Kidney (tissue), 14 donors: Measurements from ENCODE around the gene PHYKPL. TPM values are rescaled to one million over a fixed set of nuclear protein-coding genes. Genes with fewer than 3 reads are reported as not detected.
"Not testable (repeated sequence)": the region's sequence is repeated elsewhere in the genome, so short reads cannot be mapped to it uniquely, and the experiment has no call there.

Experiments
- DNase-seq, 5 donors: peaks; one replicate each; pipeline ENCODE4 v3.0.0-alpha.2; 2013 to 2020
- FAIRE-seq: peaks from 2 replicates; lab custom pipeline; 2012; peaks lifted over from hg19 to GRCh38; lab: Jason Lieb, UNC
- H3K27ac ChIP-seq, 2 donors: one replicate each; pipeline ENCODE4 v1.7.0; 2013; ENCODE audit warnings: low read depth in 2 of 2, low read length in 2 of 2, inconsistent platforms in 1 of 2
- H3K27me3 ChIP-seq: one replicate; pipeline ENCODE4 v1.7.1; 2013; ENCODE audit warnings: low read length, inconsistent platforms; ENCODE audit not compliant: control insufficient read depth, insufficient read depth
- H3K36me3 ChIP-seq, 3 donors: one replicate each; pipeline versions ENCODE4 v1.7.0 to v1.7.1; 2013; ENCODE audit warnings: low read length in 3 of 3, control low read depth in 1 of 3, inconsistent platforms in 1 of 3; ENCODE audit not compliant: insufficient read depth in 3 of 3, control insufficient read depth in 2 of 3
- H3K4me1 ChIP-seq, 3 donors: one replicate each; pipeline versions ENCODE4 v1.7.0 to v1.7.1; 2013; ENCODE audit warnings: low read length in 3 of 3, inconsistent platforms in 1 of 3, low read depth in 1 of 3; ENCODE audit not compliant: control insufficient read depth in 2 of 3, insufficient read depth in 2 of 3
- H3K4me3 ChIP-seq, 3 donors: one replicate each; pipeline versions ENCODE4 v1.7.0 to v1.8.1; 2013; ENCODE audit warnings: low read length in 3 of 3, control low read depth in 1 of 3, inconsistent platforms in 1 of 3
- H3K9ac ChIP-seq, 3 donors: one replicate each; pipeline versions ENCODE4 v1.7.0 to v1.7.1; 2013; ENCODE audit warnings: low read length in 3 of 3, control low read depth in 1 of 3, inconsistent platforms in 1 of 3
- H3K9me3 ChIP-seq, 3 donors: one replicate each; pipeline versions ENCODE4 v1.7.0 to v1.7.1; 2013; ENCODE audit warnings: low read length in 3 of 3, control low read depth in 1 of 3, inconsistent platforms in 1 of 3; ENCODE audit not compliant: control insufficient read depth in 2 of 3, insufficient read depth in 1 of 3
- intact Hi-C: fragments of 100-400 bp; cut with DNase I; formaldehyde crosslinking; loops from one replicate; pipeline ENCODE4 v1.11.1; 2022
- polyA plus RNA-seq: library from polyadenylated mRNA; stranded (reverse); fragments of 350-450 nt; fragmentation: Illumina TruSeq; extraction: RNeasy Lipid Tissue Mini Kit (QIAGEN cat#74804); gene quantifications from one replicate; pipeline ENCODE4 v1.2.3, GENCODE V29; 2014; ENCODE audit warnings: low read depth, low replicate concordance; ENCODE audit not compliant: insufficient read depth
- total RNA-seq: library from RNA; stranded (reverse); fragmentation: NEBNext Ultra II Directional; extraction: Animal tissue kit (Norgen Biotek cat#: 25700); gene quantifications from one replicate; pipeline ENCODE4 v1.2.1, GENCODE V29; 2021
- TF ChIP-seq, protein P1 (sequence below): IDR thresholded peaks from 3 replicates; pipeline ENCODE4 v1.5.1; 2012; ENCODE audit warnings: mild to moderate bottlenecking, moderate library complexity, borderline replicate concordance; ENCODE audit not compliant: insufficient read depth; ENCODE audit errors: extremely low read depth
- donor health status: control.
- donor health status: control.
- donor health status: control.
- donor health status: control.
- donor health status: control.
- donor health status: DM: yes; HTN: yes; CAD: no.
- donor health status: Normal renal cell carcinoma (clear cell type).

The PHYKPL gene
- total and polyA plus RNA-seq, 2 donors from 2014 or later, result 35.3 to 116 TPM

DNA sequence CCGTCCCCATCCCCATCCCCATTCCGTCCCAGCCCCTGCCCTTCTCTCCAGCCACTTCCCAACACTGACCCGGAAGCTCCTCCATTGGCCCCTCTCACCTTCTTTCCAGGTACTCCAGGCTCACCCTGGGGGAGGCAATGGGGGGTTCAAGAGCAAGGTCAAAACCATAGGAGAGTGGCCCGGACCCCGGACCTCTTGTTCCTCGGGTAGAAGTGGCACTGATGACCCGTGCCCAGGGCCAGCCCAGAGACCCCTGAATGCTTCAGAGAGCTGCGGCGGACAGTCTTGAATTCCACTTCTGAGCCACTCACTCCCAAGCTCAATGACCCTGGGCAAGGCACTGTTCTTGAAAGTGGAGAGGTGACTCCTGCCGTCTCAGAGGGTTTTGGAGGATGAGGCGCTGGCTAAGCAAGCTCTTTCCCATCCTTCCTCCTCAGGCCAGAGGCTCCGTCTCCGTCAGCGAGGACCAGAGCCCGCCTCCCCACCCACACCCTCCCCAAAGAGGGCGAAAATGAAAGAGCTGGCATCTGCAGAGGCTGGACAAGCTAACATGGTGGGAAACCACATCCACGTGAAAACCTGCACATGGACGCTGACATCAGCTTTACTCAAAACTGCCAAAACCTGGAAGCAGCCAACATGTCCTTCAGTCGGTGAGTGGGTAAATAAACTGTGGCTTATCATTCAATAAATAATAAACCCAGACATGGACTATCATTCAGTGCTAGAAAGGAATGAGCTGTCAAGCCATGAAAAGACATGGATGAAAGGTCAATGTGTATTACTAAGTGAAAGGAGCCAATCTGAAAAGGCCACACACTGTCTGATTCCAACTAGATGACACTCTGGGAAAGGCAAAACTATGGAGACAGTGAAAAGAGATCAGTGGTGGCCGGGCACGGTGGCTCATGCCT is 27.3 kb upstream of the PHYKPL start:
- FAIRE-seq (no peak), DNase-seq (no peak)
- TF ChIP-seq, protein P1, sequence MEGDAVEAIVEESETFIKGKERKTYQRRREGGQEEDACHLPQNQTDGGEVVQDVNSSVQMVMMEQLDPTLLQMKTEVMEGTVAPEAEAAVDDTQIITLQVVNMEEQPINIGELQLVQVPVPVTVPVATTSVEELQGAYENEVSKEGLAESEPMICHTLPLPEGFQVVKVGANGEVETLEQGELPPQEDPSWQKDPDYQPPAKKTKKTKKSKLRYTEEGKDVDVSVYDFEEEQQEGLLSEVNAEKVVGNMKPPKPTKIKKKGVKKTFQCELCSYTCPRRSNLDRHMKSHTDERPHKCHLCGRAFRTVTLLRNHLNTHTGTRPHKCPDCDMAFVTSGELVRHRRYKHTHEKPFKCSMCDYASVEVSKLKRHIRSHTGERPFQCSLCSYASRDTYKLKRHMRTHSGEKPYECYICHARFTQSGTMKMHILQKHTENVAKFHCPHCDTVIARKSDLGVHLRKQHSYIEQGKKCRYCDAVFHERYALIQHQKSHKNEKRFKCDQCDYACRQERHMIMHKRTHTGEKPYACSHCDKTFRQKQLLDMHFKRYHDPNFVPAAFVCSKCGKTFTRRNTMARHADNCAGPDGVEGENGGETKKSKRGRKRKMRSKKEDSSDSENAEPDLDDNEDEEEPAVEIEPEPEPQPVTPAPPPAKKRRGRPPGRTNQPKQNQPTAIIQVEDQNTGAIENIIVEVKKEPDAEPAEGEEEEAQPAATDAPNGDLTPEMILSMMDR, result no peak
- H3K4me1 ChIP-seq, result no peaks in the 10 kb centered on the region
- H3K36me3 ChIP-seq, result no peaks in the 10 kb centered on the region
- H3K9me3 ChIP-seq, result no peaks in the 10 kb centered on the region
- H3K27ac ChIP-seq, result no peak overlapping the region
- H3K4me3 ChIP-seq, result no peak overlapping the region
- H3K27me3 ChIP-seq, result no peaks in the 10 kb centered on the region
- intact Hi-C loops, result no loop called here
- H3K9ac ChIP-seq, result no peak overlapping the region

DNA sequence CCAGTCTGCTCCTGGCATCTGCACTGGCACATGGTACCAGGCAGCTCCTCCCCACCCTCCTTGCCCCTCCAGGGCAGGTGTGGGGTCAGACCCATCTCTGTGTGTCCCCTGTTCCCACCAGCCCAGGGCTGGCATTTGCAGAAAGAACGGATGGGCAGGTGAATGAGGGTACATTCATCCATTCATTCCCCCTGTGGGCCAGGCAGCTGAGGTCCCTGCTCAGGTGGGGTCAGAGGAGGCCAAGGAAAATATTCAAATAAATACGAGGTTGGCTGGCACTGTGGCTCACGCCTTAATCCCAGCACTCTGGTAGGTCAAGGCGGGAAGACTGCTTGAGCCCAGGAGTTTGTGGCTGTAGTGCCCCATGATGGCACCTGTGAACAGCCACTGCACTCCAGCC is 25.0 kb upstream of the PHYKPL start:
- H3K27ac ChIP-seq, result no peak overlapping the region
- H3K36me3 ChIP-seq, result no peaks in the 10 kb centered on the region
- H3K4me1 ChIP-seq, result no peaks in the 10 kb centered on the region
- H3K27me3 ChIP-seq, result no peaks in the 10 kb centered on the region
- TF ChIP-seq, protein P1, result no peak
- H3K9me3 ChIP-seq, result no peaks in the 10 kb centered on the region
- no peak overlapping the region for H3K4me3 ChIP-seq
- H3K9ac ChIP-seq, result no peak overlapping the region
- DNase-seq, result no peak
- FAIRE-seq, result no peak
- intact Hi-C loops, result no loop called here

GRCh38 chr5:178256746-178257145 is 24.1 kb upstream of the PHYKPL start:
- Histone ChIP-seq H3K4me3 (no peak overlapping the region), H3K36me3 (no peaks in the 10 kb centered on the region), H3K9me3 (no peaks in the 10 kb centered on the region), H3K9ac (no peak overlapping the region), H3K27ac (no peak overlapping the region), H3K4me1 (no peaks in the 10 kb centered on the region), H3K27me3 (no peaks in the 10 kb centered on the region)
- DNase-seq (no peak), FAIRE-seq (no peak)
- intact Hi-C loops, result no loop called here
- TF ChIP-seq, protein P1, result no peak

DNA sequence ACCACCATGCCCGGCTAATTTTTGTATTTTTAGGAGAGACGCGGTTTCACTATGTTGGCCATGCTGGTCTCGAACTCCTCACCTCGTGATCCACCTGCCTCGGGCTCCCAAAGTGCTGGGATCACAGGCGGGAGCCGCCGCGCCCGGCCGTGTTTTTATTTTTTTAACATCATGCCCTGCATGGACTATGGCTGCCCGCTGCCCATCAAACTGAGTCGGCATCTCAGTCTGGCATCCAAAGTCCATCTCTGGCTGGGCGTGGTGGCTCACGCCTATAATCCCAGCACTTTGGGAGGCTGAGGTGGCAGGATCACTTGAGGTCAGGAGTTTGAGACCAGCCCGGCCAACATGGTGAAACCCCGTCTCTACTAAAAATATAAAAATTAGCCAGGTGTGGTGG is 21.0 kb upstream of the PHYKPL start:
- H3K4me1 ChIP-seq, intact Hi-C loops, H3K27me3 ChIP-seq, H3K27ac ChIP-seq, H3K9ac ChIP-seq, H3K4me3 ChIP-seq, DNase-seq, H3K36me3 ChIP-seq, FAIRE-seq, H3K9me3 ChIP-seq: not testable (repeated sequence)
